NOMO-1 (cell line): ENCODE measurements around the gene PHKB.
A peak's percentile ranks its signal among the peaks of the same experiment; 100 is the strongest.
"Not testable (repeated sequence)": the region's sequence is repeated elsewhere in the genome, so short reads cannot be mapped to it uniquely, and the experiment has no call there.

Experiments
- DNase-seq, 2 experiments: peaks; one replicate each; lab custom pipeline; 2025; ENCODE audit not compliant: unreplicated experiment in 2 of 2; lab: John Stamatoyannopoulos, UW

The PHKB gene

DNA sequence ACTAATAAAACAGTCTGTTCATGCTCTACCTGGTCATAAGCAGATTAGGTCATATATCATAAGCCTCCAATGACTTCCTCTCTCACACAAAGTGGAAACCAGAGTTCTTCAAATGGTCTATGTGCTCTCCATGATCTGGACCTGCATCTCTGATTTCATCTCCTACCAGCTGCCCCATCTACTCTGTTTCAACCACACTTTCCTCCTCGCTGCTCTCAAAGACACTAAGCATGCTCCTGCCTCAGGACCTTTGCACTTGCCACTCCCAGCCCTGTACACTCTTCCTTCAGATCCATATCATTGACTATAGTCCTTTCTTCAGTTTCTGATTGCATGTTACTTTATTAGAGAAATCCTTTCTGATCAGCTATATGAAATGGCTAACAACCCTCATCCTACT is 196.8 kb downstream of the PHKB start:
- DNase-seq, result no peak

DNA sequence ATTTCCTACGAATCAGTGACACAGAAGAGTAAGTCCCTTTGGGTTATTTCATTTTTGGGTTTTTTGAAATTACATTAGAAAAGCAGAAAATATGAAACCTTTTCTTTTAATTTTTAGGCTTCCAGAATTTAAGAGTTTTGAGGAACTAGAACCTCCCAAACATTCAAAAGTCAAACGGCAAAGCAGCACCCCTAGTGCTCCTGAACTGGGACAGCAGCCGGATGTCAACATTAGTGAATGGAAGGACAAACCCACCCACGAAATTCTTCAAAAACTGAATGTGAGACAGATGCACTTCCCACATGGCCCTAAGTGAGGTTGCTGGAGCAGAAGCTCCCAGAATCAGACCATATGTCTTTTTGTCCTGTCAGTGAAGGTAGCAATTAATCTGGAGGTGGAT is 199.4 kb downstream of the PHKB start:
- no peak for DNase-seq

DNA sequence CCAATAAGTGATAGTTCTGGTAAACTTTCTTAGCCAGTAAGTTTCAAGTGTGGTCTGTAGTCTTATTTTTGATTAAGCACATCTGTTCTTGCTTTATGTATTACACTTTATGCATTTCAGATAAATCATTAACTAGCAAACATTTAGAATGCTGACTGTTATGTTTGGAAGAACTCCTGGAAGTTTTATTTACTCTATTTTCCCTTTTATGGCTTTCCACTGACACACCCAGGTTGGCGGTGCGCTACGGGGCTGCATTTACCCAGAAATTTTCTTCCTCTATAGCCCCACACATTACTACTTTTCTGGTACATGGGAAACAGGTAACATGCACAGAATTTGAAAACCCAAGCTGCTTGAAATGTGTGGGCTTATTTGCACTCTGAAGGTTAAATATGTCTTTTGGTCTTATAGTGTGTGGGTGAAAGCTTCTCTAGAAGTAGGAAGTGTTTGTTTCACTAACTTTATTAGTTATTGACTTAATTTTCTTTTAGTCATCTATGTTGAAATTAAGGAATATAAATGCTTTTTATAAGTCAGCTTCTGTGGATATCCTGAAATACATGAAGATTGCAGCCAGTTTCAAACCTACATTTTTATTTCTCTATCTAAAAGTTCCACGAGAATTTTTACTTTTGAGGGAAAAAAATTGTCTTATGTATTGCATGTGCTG is 203.7 kb downstream of the PHKB start:
- no peak for DNase-seq

- no peak for DNase-seq
Observed at GRCh38 chr16:47666434-47666833, 205.3 kb downstream of the PHKB start.

- no peak for DNase-seq
Observed at GRCh38 chr16:47667956-47668355, 206.8 kb downstream of the PHKB start.

- DNase-seq, result no peak
Observed at GRCh38 chr16:47672475-47672874, 211.3 kb downstream of the PHKB start.

DNA sequence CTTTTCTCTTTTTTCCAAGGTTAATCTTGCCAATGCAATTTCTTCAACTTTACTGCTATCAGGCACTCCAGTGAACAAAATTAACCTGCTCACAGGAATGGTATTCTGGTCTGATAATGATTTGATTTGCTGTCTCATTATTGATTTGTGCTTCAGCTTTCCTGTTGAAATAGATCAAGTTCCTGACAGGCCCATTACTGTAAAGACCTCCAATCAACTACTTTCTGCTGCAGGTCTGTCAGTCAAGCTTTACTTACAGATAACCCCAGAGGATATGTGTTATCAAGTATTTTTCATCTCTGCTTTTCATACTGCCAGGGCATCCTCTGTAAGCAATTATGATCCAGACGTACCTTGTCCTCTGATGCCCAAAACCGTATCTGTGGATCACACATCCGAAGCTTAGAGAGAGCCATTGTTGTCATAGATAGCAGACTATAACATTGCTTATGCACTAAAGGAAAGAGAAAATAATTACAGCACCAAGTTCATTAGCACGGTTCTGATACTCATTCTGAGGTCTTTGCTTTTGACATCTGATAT is 215.6 kb downstream of the PHKB start:
- DNase-seq, result no peak

DNA sequence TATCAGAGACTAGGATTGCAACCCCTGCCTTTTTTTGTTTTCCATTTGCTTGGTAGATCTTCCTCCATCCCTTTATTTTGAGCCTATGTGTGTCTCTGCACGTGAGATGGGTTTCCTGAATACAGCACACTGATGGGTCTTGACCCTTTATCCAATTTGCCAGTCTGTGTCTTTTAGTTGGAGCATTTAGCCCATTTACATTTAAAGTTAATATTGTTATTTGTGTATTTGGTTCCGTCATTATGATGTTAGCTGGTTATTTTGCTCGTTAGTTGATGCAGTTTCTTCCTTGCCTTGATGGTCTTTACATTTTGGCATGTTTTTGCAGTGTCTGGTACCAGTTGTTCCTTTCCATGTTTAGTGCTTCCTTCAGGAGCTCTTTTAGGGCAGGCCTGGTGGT is 220.4 kb downstream of the PHKB start:
- not testable (repeated sequence) for DNase-seq

GRCh38 chr16:47687694-47688093 is 226.6 kb downstream of the PHKB start:
- DNase-seq, result no peak

- no peak for DNase-seq
Observed at GRCh38 chr16:47693226-47693625, 232.1 kb downstream of the PHKB start.

DNA sequence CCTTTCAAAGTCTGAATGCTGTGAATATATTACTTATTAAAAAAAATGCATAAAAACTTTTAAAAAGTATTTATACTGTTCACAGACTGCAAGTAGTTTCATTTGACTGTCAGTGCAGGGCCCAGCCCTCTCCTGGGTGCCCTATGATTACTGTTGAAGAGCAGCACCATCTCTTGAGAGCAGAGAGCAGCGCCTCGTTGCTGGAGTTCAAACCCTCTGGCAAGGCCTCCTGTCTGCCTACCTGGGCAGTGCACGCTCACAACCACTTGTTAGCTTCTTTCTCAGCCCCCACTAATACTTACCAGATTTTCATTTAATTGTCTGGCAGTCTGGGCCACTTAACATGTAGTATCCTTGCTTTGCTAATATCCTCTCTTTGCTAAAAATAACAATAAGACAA is 233.4 kb downstream of the PHKB start:
- DNase-seq, result no peak

DNA sequence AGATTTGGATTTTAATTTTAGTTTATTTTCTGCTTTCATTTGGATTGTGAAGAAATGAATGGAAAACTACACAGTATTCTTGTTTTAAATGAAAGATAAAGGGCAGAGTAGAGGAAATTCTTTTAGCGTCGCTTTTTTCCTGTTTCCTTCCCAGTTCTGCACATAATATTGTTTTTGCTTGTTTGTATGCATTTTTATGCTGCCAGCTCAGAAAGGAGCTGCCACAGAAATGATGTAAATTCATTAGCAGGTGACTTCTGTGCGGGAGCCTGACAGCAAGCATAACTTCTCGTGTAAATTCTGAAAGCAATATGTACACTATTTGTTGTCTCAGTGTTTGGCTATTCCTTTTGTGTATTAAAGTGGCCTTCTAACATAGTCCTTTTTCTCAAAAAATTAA is 234.6 kb downstream of the PHKB start:
- no peak for DNase-seq

DNA sequence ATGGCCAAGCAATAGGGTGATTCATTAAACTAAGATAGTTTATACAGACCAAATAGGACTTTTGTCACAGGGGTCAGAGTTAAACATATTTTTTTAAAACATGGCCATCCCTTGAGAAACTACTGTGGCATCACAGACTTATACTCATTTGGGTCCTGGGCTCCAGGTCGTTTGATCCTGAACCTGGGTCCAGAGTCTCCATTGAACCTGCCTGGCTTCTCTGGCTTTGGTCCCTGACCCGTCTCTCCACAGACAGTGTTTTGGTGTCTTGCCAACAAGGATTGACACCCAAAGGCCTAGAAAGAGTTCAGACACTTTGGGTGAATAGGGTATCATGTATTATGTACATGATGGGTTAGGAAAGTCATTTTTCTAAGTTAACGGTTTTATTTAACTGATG is 236.7 kb downstream of the PHKB start:
- DNase-seq, result no peak

- peak; percentile 16 to 60 for DNase-seq
Observed at GRCh38 chr16:47699106-47699505, 238.0 kb downstream of the PHKB start.

- DNase-seq, result no peak
Observed at GRCh38 chr16:47700857-47701587, 239.9 kb downstream of the PHKB start.

GRCh38 chr16:47705266-47705665 is 244.1 kb downstream of the PHKB start:
- DNase-seq, result no peak

GRCh38 chr16:47711809-47712208 is 250.7 kb downstream of the PHKB start:
- DNase-seq, result no peak

GRCh38 chr16:47712276-47713224 is 251.4 kb downstream of the PHKB start:
- no peak for DNase-seq

DNA sequence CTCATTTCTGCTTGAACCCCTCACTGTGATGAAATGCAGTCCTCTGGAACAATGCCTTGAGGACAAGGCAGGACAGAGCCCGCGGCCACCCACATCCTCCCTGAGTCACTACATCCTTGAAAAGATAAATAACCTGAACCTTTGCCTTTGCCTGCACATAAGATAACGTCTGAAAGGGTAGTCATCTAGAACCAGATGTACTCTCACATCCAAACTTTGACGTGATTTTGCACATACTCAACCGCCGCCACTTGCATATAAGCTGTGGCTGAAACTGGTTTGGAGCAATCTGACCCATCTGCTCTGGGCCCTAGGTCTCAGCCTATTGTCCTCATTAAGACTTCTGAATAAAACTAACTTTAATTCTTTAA is 252.1 kb downstream of the PHKB start:
- DNase-seq, result no peak

DNA sequence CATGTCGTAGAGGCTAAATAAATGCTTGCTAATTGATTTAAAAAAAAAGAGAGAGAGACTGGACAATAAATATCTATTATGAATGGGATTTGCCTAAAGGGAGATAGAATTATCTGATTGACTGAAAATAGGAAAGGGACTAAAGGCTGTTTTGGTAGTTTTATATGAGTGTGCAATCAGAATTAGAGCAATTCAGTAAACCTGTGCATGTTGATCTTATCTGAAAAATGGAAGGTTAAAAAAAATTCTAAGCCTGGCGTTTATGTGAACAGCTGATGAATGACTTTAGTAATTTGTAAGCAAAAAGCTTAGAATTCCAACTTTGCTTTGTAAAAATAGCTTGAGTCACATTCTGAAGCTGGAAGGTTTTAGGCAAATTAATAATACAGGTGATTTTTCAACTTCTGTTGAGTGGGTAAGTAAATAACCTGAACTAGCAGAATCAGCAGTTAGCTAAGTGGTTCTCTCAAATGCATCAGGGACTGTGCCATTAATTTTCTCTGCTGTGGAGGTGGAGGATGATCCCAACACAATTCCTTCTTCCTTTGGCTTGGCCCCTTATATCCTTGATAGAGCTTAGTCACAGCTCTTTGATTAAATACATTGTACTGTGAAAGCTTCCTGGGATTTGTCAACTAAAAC is 254.4 kb downstream of the PHKB start:
- DNase-seq, result no peak

DNA sequence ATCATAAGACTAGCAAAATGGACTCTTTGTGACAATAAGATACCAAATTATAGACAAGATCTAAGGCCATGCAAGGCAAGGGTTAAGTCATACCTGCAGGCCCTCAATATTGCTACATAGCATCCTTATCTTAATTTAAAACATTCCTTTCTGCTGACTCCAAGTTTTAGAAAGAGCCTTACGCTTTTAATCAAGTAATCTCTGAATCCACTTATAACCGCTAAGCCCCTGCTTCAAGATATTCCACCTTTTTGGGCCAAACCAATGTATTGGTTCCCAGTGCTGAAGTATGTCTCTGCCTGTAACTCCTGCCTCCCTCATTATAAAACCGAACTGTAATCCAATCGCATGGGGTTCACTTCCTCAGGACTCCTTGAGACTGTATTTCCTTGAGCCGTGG is 255.4 kb downstream of the PHKB start:
- no peak for DNase-seq
